Fibroblast of skin of left biceps (primary cell): ENCODE results near the gene CMC2.

Source experiments
- DNase-seq, 2 experiments: peaks; one replicate each; pipeline ENCODE4 v3.0.0-alpha.2; 2013; ENCODE audit warnings: low read depth in 2 of 2

The CMC2 gene

DNA sequence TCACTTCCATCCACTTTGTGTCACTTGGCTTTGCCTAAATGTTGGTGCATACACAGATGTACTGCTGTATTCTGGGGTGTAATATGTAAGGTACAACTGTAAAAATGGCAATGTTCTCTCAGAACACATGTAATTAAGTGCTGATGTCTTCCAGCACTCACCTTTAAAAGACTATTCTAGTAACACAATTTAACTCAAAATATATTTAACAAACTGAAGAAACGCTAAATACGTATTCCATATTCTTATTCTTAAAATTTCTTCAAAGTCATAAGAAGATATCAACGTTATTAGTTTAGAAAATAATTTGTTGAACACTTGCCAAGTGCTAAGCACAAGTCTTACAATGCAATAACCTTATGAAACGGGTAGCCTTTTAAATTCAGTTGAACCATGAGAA, 3.6 kb downstream of the CMC2 start:
- DNase-seq = no peak

DNA sequence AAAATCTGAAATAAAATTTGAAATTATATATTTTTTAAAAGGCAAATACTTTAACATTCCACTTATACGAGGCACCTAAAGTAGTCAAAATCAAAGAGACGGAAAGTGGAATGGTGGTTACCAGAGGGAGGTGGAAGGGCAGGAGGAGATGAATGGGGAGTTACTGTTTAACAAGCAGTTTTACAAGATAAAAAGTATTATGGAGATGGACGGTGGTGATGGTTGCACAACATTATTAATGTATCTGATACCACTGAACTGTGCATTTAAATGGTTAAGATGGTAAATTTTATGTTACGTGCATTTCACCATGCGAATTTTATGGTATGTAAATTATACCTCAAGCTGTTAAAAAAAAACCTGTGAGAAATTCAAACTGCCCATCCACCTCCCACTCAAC, 5.4 kb downstream of the CMC2 start:
- no peak for DNase-seq

DNA sequence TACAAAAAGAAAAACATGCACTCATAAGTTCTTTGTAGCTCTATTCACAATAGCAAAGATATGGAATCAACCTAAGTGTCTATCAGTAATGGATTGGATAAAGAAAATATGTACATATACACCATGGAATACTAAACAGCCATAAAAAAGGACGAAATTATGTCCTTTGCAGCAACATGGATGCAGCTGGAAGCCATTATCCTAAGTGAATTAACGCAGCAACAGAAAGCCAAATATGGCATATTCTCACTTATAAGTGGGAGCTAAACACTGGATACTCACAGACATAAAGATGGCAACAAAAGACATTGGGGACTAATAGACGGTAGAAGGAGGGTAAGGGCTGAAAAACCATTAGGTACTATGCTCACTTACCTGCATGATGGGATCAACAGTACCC, 5.8 kb downstream of the CMC2 start:
- no peak for DNase-seq

DNA sequence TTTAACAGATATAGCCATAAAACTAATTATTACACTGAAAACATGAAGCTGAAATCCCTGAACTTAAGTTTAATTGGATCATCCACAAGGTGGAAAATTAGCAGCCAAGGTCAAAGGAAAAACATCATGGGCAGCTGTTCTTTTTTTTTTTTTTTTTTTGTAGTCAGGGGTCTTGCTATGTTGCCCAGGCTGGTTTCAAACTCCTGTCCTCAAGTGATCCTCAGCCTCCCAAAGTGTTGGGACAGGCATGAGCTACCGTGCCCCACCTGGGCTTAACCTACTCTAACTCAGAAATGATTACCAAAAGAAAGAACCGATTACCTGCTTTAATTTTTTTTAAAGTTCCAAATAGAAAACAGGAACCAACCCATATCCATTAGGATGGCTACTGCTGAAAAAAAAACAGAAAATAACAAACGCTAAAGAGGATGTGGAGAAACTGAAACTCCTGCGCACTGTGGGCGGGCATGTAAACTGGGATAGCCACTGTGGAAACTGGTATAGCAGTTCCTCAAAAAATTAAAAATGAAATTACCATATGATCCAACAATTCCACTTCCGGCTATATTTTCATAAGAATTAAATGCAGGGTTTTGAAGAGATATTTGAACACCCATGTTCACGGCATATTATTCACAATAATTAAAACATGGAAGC, 8.6 kb downstream of the CMC2 start:
- no peak for DNase-seq

DNA sequence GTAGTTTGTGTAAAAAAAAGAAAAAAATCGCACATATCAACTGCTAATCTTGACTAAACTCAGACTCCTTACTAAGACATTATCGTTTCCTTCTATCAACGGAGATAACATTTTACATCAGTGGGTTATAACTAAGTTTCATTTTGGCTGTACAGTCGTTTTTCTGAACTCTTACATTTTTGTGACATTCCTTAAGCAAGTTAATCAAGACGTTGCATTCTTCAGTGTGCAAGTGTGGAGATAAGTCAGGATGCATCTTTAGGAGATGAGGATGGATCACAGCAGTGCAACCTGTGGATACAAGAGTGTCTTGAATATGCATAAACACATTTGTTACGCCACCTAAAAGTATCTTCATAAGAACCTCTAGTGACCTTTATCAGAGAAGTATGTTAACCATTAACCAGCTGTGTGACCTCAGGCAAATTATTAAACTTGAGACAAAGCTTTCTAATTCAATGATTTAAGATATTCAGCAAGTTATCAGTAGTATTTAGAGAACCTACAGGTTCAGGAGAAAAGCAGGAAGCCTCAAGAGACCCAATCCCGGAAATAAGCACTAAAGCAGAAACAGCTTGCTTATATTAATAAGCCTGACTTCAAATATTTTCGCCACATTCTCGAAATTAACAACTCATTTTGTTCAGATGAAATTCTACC, 9.4 kb downstream of the CMC2 start:
- DNase-seq = no peak

DNA sequence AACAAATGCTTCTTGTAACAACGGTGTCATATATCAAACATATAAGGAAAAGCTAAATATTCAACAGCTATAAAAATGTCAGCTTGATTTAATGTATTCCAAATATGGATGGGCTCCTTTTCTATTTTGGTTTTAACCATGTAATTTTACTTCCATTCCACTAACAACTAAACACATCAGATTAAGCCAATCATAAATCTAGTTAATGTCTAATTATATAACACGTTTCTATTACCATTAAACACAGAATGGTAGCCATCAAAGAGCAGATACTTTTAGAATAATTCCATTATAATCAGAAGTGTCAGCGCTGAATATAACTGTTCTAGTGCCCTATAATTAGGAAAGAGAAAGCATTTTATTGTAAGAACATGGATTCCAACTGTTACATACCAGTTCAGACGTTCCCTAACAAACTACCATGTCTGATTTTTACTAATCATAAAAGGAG, 10.0 kb downstream of the CMC2 start:
- no peak for DNase-seq

DNA sequence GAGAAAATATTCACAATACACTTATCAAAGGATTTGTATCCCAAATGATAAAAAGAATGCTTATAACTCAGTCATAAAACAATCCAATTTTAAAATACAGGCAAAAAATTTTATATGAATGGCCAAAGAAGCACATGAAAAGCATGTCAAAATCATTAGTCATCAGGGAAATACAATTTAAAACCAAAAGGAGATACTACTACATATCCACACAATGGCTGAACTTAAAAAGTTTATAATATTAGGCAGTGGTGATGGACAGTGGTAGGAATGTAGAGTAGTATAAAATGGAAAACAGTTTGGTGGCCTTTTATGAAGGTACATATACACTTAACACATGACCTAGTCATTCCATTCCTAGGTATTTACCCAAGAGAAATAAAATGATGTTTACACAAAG, 12.2 kb downstream of the CMC2 start:
- DNase-seq = no peak

DNA sequence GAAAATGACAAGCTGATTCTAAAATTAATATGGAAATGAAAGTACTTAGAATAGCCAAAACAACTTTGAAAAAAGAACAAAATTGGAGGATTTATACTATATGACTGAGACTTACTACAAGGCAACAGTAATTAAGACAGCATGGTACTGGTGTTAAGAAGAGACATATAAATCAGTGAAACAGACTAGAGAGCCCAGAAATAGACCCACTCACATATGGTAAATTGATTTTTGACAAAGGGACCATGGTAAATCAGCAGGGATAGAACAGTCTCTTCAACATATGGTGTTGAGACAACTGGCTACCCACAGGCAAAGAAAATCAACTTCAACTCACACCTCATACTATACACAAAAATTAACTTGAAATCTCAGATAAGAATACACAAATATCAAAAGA, 12.9 kb downstream of the CMC2 start:
- no peak for DNase-seq

DNA sequence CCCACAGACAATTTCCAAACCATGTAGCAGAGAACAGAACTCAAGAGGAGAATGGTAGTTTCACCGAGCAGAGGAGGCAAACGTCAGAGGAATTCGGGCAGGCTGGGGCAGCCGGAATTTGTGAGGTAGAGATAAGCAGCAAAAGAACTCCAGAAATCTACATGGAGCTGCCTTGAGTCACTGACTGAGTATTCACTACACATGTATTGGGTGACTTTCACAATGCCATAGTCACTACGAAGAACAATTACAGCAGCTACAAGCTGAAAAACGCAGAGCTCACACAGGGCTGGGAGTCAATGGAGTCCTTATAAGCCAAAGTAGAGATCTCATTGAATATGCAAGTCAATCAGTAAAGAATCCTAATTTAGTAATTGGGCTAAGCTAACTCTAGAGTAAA, 13.4 kb downstream of the CMC2 start:
- DNase-seq = peak; percentile 66 to 75

DNA sequence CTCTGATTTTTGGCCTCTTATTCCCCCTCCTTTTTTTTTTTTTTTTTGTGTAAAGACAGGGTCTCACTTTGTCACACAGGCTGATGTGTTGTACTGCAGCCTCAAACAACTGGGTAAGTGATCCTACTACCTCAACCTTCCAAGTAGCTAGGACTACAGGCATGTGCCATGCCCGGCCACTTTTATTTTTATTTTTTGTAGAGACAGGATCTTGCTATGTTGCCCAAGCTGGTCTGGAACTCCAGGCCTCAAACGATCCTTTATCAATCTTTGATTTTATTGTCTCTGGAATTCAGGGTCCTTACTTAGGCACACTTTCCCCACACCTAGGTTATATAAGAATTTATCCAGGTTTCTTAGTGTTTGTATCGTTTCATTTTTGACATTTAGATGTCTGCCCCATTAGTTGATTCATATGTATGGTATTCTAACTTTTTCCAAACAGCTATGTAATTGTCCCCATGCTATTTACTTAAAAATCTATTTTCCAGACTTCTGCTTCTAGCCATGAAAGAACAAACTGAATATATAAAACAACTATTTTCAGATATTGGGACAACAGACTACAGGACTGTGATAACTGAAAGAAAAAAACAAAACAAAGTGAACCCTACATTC, 13.9 kb downstream of the CMC2 start:
- DNase-seq = no peak

DNA sequence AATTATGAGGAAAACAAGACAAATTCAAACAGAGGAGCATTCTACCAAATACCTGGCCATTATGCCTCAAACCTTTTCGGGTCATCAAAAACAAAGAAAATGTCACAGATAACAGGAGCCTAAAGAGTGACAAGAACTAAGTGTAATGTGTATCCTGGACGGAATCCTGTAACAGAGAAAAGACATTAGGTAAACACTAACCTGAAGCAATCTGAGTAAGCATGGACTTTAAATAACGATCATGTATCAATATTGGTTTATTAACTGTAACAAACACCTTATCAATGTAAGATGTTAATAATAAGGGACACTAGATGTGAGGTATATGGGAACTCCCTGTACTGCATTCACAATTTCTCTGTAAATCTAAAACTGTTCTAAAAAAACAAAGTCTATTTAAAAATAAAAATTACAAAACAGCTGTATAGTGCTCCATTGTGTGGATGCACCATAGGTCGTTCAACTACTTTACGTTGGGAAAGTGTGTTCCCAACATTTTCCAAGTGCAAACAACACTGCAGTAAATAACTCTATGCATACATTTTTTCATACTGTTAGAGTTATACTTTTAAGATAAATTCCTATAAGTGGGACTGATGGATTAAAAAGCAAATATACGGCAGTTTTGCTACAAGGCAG, 14.8 kb downstream of the CMC2 start:
- DNase-seq = no peak

DNA sequence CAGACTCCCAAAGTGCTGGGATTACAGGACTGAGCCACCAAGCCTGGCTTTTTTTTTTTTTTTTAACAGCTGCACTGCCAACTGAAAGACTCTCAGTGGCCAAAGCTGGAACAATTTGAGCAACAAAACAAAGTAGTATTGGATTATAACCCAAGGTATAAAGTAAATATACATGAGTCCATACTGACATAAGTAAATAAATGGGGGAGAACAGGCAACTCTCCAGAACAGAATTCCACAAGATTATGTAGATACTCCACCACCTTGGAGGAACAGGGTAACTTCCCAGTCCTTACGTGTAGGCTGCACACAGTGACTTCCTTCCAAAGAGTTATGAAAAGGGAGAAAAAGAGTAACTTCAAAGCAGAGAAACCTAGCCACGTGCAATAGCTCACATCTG, 15.7 kb downstream of the CMC2 start:
- no peak for DNase-seq

DNA sequence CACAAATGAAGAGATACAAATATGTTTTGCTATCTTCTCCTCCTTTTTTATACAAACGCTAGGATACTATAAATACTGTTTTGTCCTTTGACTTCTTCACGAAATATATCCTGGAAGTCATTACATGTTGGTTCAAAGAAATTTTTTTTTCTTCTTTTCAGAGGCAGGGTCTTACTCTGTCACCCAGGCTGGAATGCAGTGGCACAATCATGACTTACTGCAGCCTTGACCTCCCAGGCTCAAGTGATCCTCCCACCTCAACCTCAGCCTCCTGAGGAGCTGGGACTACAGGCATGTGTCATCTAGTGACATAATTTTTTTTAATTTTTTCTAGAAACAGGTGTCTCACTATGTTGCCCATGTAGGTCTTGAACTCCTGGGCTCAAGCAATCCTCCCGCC, 16.1 kb downstream of the CMC2 start:
- DNase-seq = no peak

DNA sequence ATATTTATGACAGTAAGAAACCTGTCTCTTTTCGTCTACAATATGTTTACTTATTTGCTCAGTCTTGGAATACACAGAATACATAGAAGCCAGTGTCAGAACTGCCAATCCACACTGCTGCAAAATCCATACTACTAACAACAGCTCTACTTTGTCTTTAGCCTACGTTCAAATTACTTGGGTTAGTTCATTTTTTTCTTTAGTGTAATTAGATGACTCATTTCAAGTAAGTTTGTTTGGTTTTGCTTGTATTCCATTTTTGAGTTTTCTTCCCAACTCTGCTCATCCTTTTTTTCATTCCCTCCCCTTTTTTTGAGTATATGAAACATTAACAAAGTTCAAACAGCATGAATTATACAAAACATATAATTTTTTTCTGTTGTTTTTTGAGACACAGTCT, 16.9 kb downstream of the CMC2 start:
- DNase-seq = no peak

DNA sequence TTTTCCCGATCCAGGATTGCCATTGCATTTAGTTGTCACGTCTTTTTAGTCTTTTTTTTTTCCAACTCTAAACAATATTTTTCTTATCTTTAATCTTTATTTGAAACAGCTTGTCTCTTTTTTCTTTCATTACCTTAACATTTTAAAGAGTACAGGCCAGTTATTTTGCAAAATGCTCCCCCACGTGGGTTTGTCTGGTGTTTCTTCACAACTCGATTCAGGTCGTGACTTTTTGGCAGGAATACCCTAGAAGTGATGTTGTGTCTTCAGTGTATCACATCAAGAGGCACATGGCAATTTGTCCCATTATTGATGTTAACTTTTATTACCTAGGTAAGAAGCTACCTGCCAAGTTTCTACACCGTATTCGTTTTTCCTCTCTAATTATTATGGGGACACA, 17.9 kb downstream of the CMC2 start:
- no peak for DNase-seq

DNA sequence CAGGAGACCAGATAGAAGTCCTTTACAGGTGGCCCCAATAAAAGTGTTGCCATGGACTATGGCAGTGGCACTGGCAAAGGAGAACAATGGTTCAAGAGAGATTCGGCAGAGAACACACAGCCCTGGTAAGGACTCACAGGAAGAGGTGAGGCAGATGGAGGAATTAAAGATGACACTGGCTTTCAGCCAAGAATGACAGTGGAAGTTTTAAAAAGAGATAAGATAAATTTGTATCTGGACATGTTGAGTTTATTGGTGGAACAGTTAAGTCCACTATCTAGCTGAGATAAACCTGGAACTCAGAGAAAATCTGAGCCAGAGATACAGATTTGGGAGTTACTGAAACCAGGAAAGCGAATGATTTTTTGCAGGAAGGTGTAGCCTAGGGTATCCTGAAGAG, 20.1 kb downstream of the CMC2 start:
- no peak for DNase-seq

DNA sequence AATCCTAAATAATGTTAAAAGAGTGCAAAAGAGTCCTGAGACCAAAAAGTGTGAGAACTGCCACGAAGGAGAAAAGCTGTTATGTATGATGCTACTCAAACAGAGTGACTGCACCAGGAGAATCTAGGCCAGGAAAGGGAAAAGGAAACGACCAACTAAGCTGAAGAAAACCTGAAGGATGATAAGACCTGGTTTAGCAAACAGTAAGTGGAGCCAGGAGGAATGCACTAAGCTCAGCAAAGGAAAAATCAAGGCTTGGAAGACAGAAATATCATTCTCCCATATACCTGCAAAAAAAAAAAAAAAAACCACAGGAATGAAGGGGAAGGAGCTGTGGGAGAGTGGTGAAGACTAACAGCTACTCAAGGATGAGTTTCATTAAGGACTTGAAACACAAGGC, 21.1 kb downstream of the CMC2 start:
- no peak for DNase-seq

DNA sequence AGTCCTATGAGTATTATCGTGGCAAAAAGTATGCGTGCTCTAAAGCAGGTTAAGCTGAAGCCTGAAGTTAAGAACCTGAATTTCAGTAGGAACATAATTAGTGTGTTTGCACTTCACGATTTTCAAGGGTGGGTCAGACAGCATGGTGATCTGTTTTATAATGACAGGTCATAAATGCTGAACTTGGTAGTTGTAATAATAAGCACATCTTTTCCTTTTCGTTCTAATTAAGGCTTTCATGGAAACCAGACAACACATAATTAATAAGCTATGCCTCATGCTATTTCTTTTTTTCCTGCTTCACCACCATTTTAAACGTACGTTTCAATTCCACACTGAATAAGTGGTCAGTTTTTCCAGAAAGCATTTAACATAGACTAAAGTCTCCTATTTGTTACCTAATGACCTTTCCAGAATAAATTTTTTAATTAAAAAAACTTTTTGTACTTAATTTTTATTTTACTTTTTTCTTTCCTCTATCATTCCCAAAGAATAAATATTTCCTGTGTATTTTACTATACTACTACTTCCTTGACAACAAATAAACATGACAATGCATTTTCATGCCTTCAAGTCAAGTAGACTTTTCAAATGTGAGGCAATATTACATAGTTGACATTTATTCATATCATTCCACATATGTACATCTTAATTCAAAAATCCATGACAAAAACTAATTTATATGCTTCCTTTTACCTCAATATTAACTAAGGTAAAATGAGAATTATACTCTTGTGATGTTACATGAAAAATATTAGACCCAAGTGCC, 22.4 kb downstream of the CMC2 start:
- DNase-seq = no peak

DNA sequence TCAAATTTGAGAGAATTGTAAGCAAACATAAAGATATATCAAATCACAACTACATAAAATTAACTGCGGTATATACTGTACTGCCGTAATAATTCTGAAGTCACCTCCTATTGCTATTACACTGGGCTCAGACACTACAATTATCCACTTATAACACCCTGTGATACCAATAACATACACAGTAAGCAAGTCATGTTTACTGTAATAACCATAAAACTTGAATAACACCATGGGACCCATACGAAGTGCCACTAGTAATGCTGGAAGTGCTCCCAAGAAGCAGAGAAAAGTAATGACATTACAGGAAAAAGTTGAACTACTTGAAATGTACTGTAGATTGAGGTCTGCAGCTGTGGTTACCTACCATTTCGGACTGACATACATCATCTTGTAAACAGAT, 24.0 kb downstream of the CMC2 start:
- no peak for DNase-seq

DNA sequence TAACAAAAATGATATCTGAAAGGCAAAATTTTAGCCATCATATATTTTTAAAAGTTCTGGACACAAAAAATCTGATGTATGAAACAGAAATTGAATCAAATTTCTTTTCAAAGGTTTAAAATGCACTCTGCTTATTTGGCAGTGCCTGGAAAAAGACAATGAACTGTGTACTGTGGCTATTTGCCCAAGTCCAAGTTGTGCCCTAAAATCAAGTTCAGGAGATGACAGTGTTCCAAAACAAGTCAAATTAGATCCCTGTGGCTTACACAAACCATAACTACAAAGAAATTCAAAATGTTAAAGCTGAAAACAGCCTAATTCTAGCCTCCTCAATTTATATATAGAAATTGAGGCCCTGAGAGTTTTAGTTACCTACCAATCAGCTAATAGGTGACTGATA, 25.6 kb downstream of the CMC2 start:
- no peak for DNase-seq

DNA sequence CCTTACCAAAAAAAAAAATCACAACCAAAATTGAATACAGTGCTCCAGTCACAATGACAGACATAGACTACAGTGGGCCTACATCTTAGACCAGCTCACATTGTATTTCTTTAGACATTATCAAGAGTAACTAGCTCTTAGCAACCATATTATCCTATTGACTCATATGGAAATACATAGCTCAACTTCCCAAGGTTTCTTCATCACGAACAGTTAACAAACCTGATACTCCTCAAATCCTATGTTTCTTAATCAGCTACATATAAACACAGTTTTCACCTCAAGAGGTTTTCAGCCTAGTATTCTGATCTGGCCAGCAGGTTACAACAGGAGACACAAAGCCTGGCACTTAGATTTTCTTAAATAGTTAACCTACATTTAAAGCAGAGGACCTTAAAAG, 29.7 kb downstream of the CMC2 start:
- DNase-seq = no peak

DNA sequence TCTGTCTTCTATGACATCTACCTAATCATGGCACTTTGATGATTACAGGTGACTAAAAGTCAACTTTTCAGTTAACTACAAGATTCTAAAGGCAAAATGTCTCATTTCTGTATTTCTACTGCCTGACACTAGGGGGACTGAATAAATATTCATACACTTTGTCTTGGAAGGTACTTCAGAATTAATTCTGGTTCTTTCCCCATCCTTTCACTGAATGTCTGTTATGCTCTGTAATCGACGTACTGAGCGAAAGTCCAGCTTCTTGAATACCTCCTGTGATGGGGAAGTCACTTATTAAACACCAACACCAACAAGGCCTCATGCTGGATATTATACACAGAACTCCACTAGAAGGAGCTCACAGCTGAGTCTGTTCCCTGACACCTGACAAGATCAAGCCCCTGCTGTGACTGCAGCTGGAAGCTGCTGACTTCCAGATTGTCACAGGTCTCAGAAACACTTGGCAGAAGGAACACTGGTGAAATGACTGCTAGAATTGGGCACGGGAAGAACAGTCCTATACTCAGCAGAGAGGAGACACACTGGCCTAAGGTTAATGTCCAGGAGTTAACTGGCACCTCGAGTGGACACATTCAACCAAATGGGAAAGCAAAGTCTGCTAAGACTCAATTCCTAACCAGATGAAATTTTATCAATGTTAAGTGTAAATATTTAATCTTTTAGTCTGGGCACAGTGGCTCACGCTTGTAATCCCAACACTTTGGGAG, 31.9 kb downstream of the CMC2 start:
- DNase-seq = no peak
